ENCODE data around the gene SLC43A2. TPM values are rescaled to one million over a fixed set of nuclear protein-coding genes. Genes with fewer than 3 reads are reported as not detected.
A peak's percentile ranks its signal among the peaks of the same experiment; 100 is the strongest.

The SLC43A2 gene
- total RNA-seq, 1 donor from 2014 or later = 44.6 TPM

GRCh38 chr17:1590029-1590746, 38.4 kb downstream of the SLC43A2 start:
- no peak for TF ChIP-seq CTCF (IDR thresholded peaks at IDR 0.05)
- ATAC-seq (peak; percentile 52 to 85), DNase-seq (peak; percentile 55)
- Histone ChIP-seq H3K27ac (peak overlapping the region; percentile 14), H3K27me3 (ENCODE audit: low read depth) (no peaks in the 10 kb centered on the region), H3K4me3 (no peak overlapping the region), H3K4me1 (peaks cover 21% of the 10 kb centered on the region), H3K9me3 (no peaks in the 10 kb centered on the region), H3K36me3 (peaks cover 37% of the 10 kb centered on the region)
- intact Hi-C loops (cut with DNase I) = no loop called here

- H3K36me3 ChIP-seq = peaks cover 46% of the 10 kb centered on the region
- ATAC-seq = no peak
- TF ChIP-seq CTCF (IDR thresholded peaks at IDR 0.05) = no peak
- intact Hi-C loops (cut with DNase I) = no loop called here
- no peaks in the 10 kb centered on the region for H3K27me3 ChIP-seq (ENCODE audit: low read depth)
- H3K4me1 ChIP-seq = peaks cover 21% of the 10 kb centered on the region
- no peak overlapping the region for H3K4me3 ChIP-seq
- H3K27ac ChIP-seq = peak overlapping the region; percentile 14
- DNase-seq = no peak
- no peaks in the 10 kb centered on the region for H3K9me3 ChIP-seq
Observed at GRCh38 chr17:1588821-1589585, 39.6 kb downstream of the SLC43A2 start.

- Histone ChIP-seq H3K4me1 (peaks cover 9% of the 10 kb centered on the region), H3K4me3 (no peak overlapping the region), H3K36me3 (peaks cover 31% of the 10 kb centered on the region), H3K27ac (no peak overlapping the region), H3K27me3 (ENCODE audit: low read depth) (no peaks in the 10 kb centered on the region), H3K9me3 (no peaks in the 10 kb centered on the region)
- intact Hi-C loops (cut with DNase I) = no loop called here
- TF ChIP-seq CTCF (IDR thresholded peaks at IDR 0.05) = no peak
- DNase-seq (no peak), ATAC-seq (no peak)
Observed at GRCh38 chr17:1584167-1584566, 44.5 kb downstream of the SLC43A2 start.

GRCh38 chr17:1583556-1583955, 45.1 kb downstream of the SLC43A2 start:
- no peak for TF ChIP-seq CTCF (IDR thresholded peaks at IDR 0.05)
- H3K4me1 ChIP-seq = peaks cover 9% of the 10 kb centered on the region
- H3K9me3 ChIP-seq = no peaks in the 10 kb centered on the region
- H3K27me3 ChIP-seq (ENCODE audit: low read depth) = no peaks in the 10 kb centered on the region
- peaks cover 31% of the 10 kb centered on the region for H3K36me3 ChIP-seq
- ATAC-seq (no peak), DNase-seq (no peak)
- intact Hi-C loops (cut with DNase I) = no loop called here
- H3K27ac ChIP-seq = no peak overlapping the region
- no peak overlapping the region for H3K4me3 ChIP-seq

GRCh38 chr17:1582374-1582773, 46.3 kb downstream of the SLC43A2 start:
- intact Hi-C loops (cut with DNase I) = no loop called here

More at GRCh38 chr17:1582374-1582773, 46.3 kb downstream of the SLC43A2 start:
- no peak for TF ChIP-seq CTCF (IDR thresholded peaks at IDR 0.05)
- H3K27ac ChIP-seq = peak overlapping the region; percentile 65
- DNase-seq = no peak
- no peaks in the 10 kb centered on the region for H3K9me3 ChIP-seq
- ATAC-seq = no peak
- peaks cover 31% of the 10 kb centered on the region for H3K36me3 ChIP-seq
- H3K4me1 ChIP-seq = peaks cover 19% of the 10 kb centered on the region
- H3K27me3 ChIP-seq (ENCODE audit: low read depth) = no peaks in the 10 kb centered on the region
- no peak overlapping the region for H3K4me3 ChIP-seq

All from lower lobe of right lung (tissue), 2 donors.